MCF 10A (cell line): ENCODE results near the gene KCNMA1. TPM values are rescaled to one million over a fixed set of nuclear protein-coding genes. Genes with fewer than 3 reads are reported as not detected.

Experiments
- BruUV-seq: library from RNA; stranded (reverse); fragments of 400-500 nt; replicated peaks from 2 replicates; lab custom pipeline; 2021; lab: Mats Ljungman, UMichigan
- CTCF ChIA-PET: fragments of 300-600 bp; sonication (Branson Sonifier 250); formaldehyde crosslinking; extraction: SDS; loops from one replicate; lab custom pipeline; 2021; ENCODE audit warnings: antibody characterized with exemption, inconsistent platforms; lab: Yijun Ruan, JAX
- POLR2A ChIA-PET: fragments of 300-600, 350-650 bp; sonication (Branson Sonifier 250); formaldehyde crosslinking; extraction: SDS; loops from one replicate; lab custom pipeline; 2020; ENCODE audit warnings: antibody characterized with exemption, inconsistent platforms; lab: Yijun Ruan, JAX
- DNase-seq: peaks from one replicate; pipeline ENCODE4 v3.0.0-alpha.2; 2018; ENCODE audit not compliant: unreplicated experiment
- H3K27ac Mint-ChIP-seq: one replicate; pipeline ENCODE4 v1.8.0; 2022; ENCODE audit warnings: mild to moderate bottlenecking, low read depth, mixed read lengths; ENCODE audit not compliant: unreplicated experiment
- H3K27me3 Mint-ChIP-seq: one replicate; pipeline ENCODE4 v1.8.0; 2022; ENCODE audit warnings: mixed read lengths; ENCODE audit not compliant: insufficient read depth, unreplicated experiment
- H3K36me3 Mint-ChIP-seq: one replicate; pipeline ENCODE4 v1.8.0; 2022; ENCODE audit warnings: mild to moderate bottlenecking, moderate library complexity, mixed read lengths; ENCODE audit not compliant: insufficient read depth, unreplicated experiment
- H3K4me1 Mint-ChIP-seq: one replicate; pipeline ENCODE4 v1.8.0; 2022; ENCODE audit warnings: mixed read lengths; ENCODE audit not compliant: insufficient read depth, unreplicated experiment
- H3K4me3 Mint-ChIP-seq: one replicate; pipeline ENCODE4 v1.8.0; 2022; ENCODE audit warnings: mild to moderate bottlenecking, moderate library complexity, mixed read lengths; ENCODE audit not compliant: unreplicated experiment
- H3K9me3 Mint-ChIP-seq: one replicate; pipeline ENCODE4 v1.8.0; 2022; ENCODE audit warnings: mixed read lengths; ENCODE audit not compliant: unreplicated experiment
- CTCF ChIP-seq: fragments of 200-600 bp; IDR thresholded peaks from one replicate; pipeline ENCODE4 v1.8.0; 2022; ENCODE audit warnings: antibody characterized with exemption, mild to moderate bottlenecking; ENCODE audit not compliant: unreplicated experiment
- intact Hi-C: fragments of 100-400 bp; cut with micrococcal nuclease; formaldehyde crosslinking; loops from 2 replicates; pipeline ENCODE4 v1.14.1; 2022
- total RNA-seq: library from RNA; stranded (reverse); gene quantifications from 2 replicates; pipeline ENCODE4 v1.2.3, GENCODE V29; 2022

Gene KCNMA1
- total RNA-seq, 1 experiment from 2014 or later = 7.5 TPM

- CTCF ChIA-PET = interaction anchor here (0.6 to 0.8 kb wide), 2 partner anchors 392 to 519 kb away, joined by 3 read pairs; no protein-coding TSS in a partner anchor
- no TSS peak for BruUV-seq
Observed at GRCh38 chr10:77193001-77193400, 444.6 kb downstream of the KCNMA1 start.

GRCh38 chr10:77192402-77192801 is 445.2 kb downstream of the KCNMA1 start:
- no peak for TF ChIP-seq CTCF
- ChIA-PET POLR2A (no interaction called here), CTCF (interaction anchor here (0.8 to 1.3 kb wide), 3 partner anchors 17 to 519 kb away, joined by 3 to 6 read pairs (median 3); no protein-coding TSS in a partner anchor)
- H3K36me3 Mint-ChIP-seq = no peaks in the 10 kb centered on the region
- no TSS peak for BruUV-seq
- no peak overlapping the region for H3K4me3 Mint-ChIP-seq
- DNase-seq = no peak
- H3K4me1 Mint-ChIP-seq = no peaks in the 10 kb centered on the region
- intact Hi-C loops = no loop called here
- no peak overlapping the region for H3K27ac Mint-ChIP-seq
- H3K9me3 Mint-ChIP-seq = no peaks in the 10 kb centered on the region
- H3K27me3 Mint-ChIP-seq = no peaks in the 10 kb centered on the region

More at GRCh38 chr10:77193001-77193400, 444.6 kb downstream of the KCNMA1 start:
- POLR2A ChIA-PET = no interaction called here
- Mint-ChIP-seq H3K4me1 (no peaks in the 10 kb centered on the region), H3K27ac (no peak overlapping the region), H3K36me3 (no peaks in the 10 kb centered on the region), H3K27me3 (no peaks in the 10 kb centered on the region), H3K4me3 (no peak overlapping the region), H3K9me3 (no peaks in the 10 kb centered on the region)
- intact Hi-C loops = no loop called here
- DNase-seq = no peak
- no peak for TF ChIP-seq CTCF

- CTCF ChIA-PET = interaction anchor here (0.5 to 1.4 kb wide), 9 partner anchors 17 to 1087 kb away, joined by 3 to 6 read pairs (median 3); no protein-coding TSS in a partner anchor
- H3K9me3 Mint-ChIP-seq = no peaks in the 10 kb centered on the region
- no peaks in the 10 kb centered on the region for H3K4me1 Mint-ChIP-seq
- no peak overlapping the region for H3K27ac Mint-ChIP-seq
- no peaks in the 10 kb centered on the region for H3K36me3 Mint-ChIP-seq
- no TSS peak for BruUV-seq
- intact Hi-C loops = no loop called here
- POLR2A ChIA-PET = no interaction called here
- TF ChIP-seq CTCF = no peak
- no peak for DNase-seq
- no peaks in the 10 kb centered on the region for H3K27me3 Mint-ChIP-seq
- H3K4me3 Mint-ChIP-seq = no peak overlapping the region
Observed at GRCh38 chr10:77191324-77192049, 446.1 kb downstream of the KCNMA1 start.

- DNase-seq = no peak
- Mint-ChIP-seq H3K27me3 (no peaks in the 10 kb centered on the region), H3K4me3 (no peak overlapping the region), H3K27ac (no peak overlapping the region), H3K9me3 (no peaks in the 10 kb centered on the region), H3K36me3 (no peaks in the 10 kb centered on the region), H3K4me1 (no peaks in the 10 kb centered on the region)
- ChIA-PET CTCF (interaction anchor here (1.0 to 1.4 kb wide), 2 partner anchors 16 to 521 kb away, joined by 3 to 4 read pairs; no protein-coding TSS in a partner anchor), POLR2A (no interaction called here)
- intact Hi-C loops = no loop called here
- no peak for TF ChIP-seq CTCF
- BruUV-seq = no TSS peak
Observed at GRCh38 chr10:77190291-77190690, 447.3 kb downstream of the KCNMA1 start.
